GM12892 (cell line): ENCODE measurements around the gene CLDN6.

Experiments used
- POLR2A ChIP-seq: IDR thresholded peaks from 2 replicates; pipeline ENCODE4 v1.6.1; 2011; ENCODE audit warnings: low read depth, low read length, control low read depth
- POLR2AphosphoS5 ChIP-seq: IDR thresholded peaks from 2 replicates; pipeline ENCODE4 v1.6.1; 2011; ENCODE audit warnings: low read depth, low read length, control low read depth
- TAF1 ChIP-seq: IDR thresholded peaks from 2 replicates; pipeline ENCODE4 v1.6.1; 2011; ENCODE audit warnings: low read depth, mild to moderate bottlenecking, control low read depth, low read length, borderline replicate concordance

GRCh38 chr16:3012828-3013420 lies 5.1 kb downstream of the CLDN6 start, which contains the start of gene CLDN9:
- TF ChIP-seq POLR2A (no peak), POLR2AphosphoS5 (no peak), TAF1 (no peak)
